Esophagus squamous epithelium (tissue), 5 donors: ENCODE results near the gene SRPK3. TPM values are rescaled to one million over a fixed set of nuclear protein-coding genes. Genes with fewer than 3 reads are reported as not detected.

ENCODE experiments used
- DNase-seq: peaks from one replicate; lab custom pipeline; 2025; lab: John Stamatoyannopoulos, UW
- H3K27ac ChIP-seq, 4 donors: fragments of 200-600 bp; sonication (generic); one replicate each; pipeline ENCODE4 v1.5.1; 2016 to 2019; ENCODE audit warnings: mild to moderate bottlenecking in 1 of 4
- H3K27me3 ChIP-seq, 4 donors: fragments of 200-600 bp; sonication (generic); 1 replicate in 3 of 4; 2 replicates in 1 of 4; pipeline versions ENCODE4 v1.5.1 to v1.6.0; 2017 to 2021; ENCODE audit warnings: antibody characterized with exemption in 1 of 4
- H3K36me3 ChIP-seq, 3 donors: fragments of 200-600 bp; sonication (generic); one replicate each; pipeline ENCODE4 v1.5.1; 2016 to 2019
- H3K4me1 ChIP-seq, 3 donors: fragments of 200-600 bp; sonication (generic); one replicate each; pipeline ENCODE4 v1.5.1; 2017 to 2019
- H3K4me3 ChIP-seq, 4 donors: fragments of 200-600 bp; sonication (generic); 1 replicate in 3 of 4; 2 replicates in 1 of 4; pipeline ENCODE4 v1.5.1; 2016 to 2019; ENCODE audit warnings: mild to moderate bottlenecking in 2 of 4, moderate library complexity in 1 of 4
- H3K9me3 ChIP-seq, 3 donors: fragments of 200-600 bp; sonication (generic); one replicate each; pipeline ENCODE4 v1.5.1; 2016 to 2019
- POLR2A ChIP-seq, 4 donors: fragments of 450-650 bp; IDR thresholded peaks; one replicate each; pipeline ENCODE4 v1.6.1; 2017; ENCODE audit warnings: antibody characterized with exemption in 4 of 4, mild to moderate bottlenecking in 4 of 4, moderate library complexity in 3 of 4
- WGBS, 2 donors: methylation state at CpG; one replicate each; pipeline ENCODE4 v1.1.5; 2018; 5-methylcytosine and 5-hydroxymethylcytosine counted together
- intact Hi-C: fragments of 100-400 bp; cut with DNase I; formaldehyde crosslinking; loops from one replicate; pipeline ENCODE4 v1.15.0; 2022
- total RNA-seq, 4 donors: library from RNA; depleted of rRNA; stranded (reverse); fragments of >200 nt; gene quantifications; one replicate each; pipeline ENCODE4 v1.1.0, GENCODE V29; 2016
- TF ChIP-seq, protein P1 (sequence below), 6 experiments: fragments of 450-650 bp in 4 of 6; fragments of 200-600 bp in 2 of 6; sonication (generic) in 2 of 6; IDR thresholded peaks; one replicate each; pipeline ENCODE4 v1.5.1; 2016 to 2019; ENCODE audit warnings: antibody characterized with exemption in 6 of 6, mild to moderate bottlenecking in 4 of 6, moderate library complexity in 4 of 6
- donor health status: DM: yes; HTN: yes; CAD: no.

The SRPK3 gene
- total RNA-seq, 4 donors from 2014 or later, result 0.09 to 0.38 (median 0.15) TPM; not detected in 1

DNA sequence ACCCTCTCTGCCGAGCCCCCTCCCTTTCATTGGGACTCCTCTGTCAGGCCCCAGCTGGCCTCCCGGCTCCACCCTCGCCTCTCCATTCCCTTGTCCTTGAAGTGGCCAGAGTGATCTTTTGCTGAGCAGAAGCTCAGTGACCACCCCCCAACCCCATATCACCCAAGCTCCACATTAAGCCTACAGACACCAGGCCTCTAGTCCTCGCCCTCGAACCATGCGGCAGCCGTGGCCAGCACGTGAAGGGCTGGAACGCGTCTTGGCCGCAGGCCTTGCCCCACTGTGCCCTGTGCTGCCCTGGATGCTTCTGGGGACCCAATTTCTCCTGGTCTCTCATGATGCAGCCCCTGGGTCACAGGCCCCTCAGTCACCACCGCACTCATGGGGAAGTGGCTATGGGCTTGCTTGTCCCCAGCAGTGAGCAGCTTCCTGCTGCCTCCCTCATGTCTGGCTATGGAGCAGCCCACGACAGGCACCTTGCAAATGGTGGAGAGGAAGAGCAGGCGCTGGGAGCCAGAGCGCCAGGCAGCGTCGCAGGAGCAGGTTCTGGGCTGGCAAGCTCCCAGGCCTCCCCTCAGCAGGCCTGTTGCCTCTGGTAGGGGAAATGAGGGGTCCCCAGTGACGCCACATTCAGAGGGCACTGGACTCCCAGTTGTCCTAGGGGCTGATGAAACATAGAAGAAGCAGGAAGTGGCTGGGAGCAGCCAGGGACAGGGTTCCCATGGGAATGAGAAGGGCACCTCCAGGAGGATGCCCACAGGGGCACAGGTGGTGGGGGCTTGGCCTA lies 757 bp upstream of the SRPK3 start:
- H3K27me3 ChIP-seq, result no peaks in the 10 kb centered on the region
- 89% methylated on average over 4 of the region's 18 CpGs; no CpG with 5 or more reads in 1 of the 2 donors for WGBS, 2 donors
- H3K9me3 ChIP-seq, result no peaks in the 10 kb centered on the region
- no peak for TF ChIP-seq POLR2A (IDR thresholded peaks at IDR 0.05)
- TF ChIP-seq, protein P1, sequence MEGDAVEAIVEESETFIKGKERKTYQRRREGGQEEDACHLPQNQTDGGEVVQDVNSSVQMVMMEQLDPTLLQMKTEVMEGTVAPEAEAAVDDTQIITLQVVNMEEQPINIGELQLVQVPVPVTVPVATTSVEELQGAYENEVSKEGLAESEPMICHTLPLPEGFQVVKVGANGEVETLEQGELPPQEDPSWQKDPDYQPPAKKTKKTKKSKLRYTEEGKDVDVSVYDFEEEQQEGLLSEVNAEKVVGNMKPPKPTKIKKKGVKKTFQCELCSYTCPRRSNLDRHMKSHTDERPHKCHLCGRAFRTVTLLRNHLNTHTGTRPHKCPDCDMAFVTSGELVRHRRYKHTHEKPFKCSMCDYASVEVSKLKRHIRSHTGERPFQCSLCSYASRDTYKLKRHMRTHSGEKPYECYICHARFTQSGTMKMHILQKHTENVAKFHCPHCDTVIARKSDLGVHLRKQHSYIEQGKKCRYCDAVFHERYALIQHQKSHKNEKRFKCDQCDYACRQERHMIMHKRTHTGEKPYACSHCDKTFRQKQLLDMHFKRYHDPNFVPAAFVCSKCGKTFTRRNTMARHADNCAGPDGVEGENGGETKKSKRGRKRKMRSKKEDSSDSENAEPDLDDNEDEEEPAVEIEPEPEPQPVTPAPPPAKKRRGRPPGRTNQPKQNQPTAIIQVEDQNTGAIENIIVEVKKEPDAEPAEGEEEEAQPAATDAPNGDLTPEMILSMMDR (IDR thresholded peaks at IDR 0.05), result no peak
- peaks cover 5 to 37% (median 7%) of the 10 kb centered on the region in 3 donors for H3K4me1 ChIP-seq
- intact Hi-C loops, result no loop called here
- peak overlapping the region in 2 of 4 donors; percentile 47 to 48 for H3K27ac ChIP-seq
- H3K4me3 ChIP-seq, result no peak overlapping the region
- no peak for DNase-seq
- H3K36me3 ChIP-seq, result peaks cover 0 to 16% (median 0%) of the 10 kb centered on the region in 3 donors

DNA sequence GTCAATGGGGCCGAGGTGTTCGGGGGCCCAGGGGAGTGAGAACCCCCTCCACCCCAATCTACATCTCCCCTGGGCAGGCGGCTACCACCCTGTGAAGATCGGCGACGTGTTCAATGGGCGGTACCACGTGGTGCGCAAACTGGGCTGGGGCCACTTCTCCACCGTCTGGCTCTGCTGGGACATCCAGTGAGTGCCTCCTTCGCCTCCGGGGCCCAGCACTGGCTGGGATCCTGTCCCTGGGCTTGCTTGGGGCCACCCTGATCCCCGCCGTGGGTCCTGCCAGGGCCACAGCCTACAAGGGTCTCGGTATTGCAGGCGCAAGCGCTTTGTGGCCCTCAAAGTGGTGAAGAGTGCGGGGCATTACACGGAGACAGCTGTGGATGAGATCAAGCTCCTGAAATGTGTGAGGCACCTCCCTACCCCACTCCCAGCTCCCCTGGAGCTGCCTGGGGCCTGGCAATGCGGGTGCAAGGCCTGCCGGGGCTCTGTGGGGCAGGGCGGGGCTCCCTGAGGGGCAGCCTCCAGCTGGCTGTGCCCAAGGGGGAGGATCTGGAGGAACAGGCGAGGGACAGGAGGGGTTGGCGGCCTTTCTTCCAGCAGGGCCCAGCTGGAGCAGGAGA lies 697 bp downstream of the SRPK3 start:
- H3K27me3 ChIP-seq, result no peaks in the 10 kb centered on the region
- 60% methylated on average over 1 of the region's 24 CpGs; no CpG with 5 or more reads in 1 of the 2 donors for WGBS, 2 donors
- no peak overlapping the region for H3K4me3 ChIP-seq

DNA sequence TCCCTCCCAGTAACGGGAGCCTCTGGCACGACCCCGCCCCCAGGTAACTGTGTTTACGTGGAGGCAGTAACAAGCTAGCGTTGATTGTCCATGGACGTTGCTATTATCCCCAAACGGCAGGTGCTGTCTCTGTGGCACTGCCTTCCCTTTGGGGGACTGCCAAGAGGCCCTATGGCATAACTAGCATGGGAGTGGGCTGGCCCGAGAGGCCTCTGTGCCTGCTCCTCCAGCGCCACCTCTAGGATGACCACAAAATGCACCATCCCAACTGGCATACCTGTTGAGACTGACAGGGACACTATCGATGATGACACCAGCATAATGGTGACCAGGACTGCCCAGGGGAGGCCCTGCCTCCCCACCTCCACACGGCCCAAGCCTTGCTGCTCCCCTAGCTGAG lies 1.5 kb downstream of the SRPK3 start:
- Histone ChIP-seq H3K27ac (no peak overlapping the region), H3K9me3 (no peaks in the 10 kb centered on the region), H3K4me1 (peaks cover 5 to 37% (median 7%) of the 10 kb centered on the region in 3 donors), H3K4me3 (no peak overlapping the region), H3K36me3 (peaks cover 2 to 34% (median 3%) of the 10 kb centered on the region in 3 donors), H3K27me3 (no peaks in the 10 kb centered on the region)
- TF ChIP-seq POLR2A (IDR thresholded peaks at IDR 0.05), result no peak
- TF ChIP-seq, protein P1 (IDR thresholded peaks at IDR 0.05), result no peak
- 0 to 80% methylated on average over 1 of the region's 11 CpGs for WGBS, 2 donors
- intact Hi-C loops, result no loop called here
- no peak for DNase-seq

More for the DNA sequence above, 697 bp downstream of the SRPK3 start:
- DNase-seq, result no peak
- H3K9me3 ChIP-seq, result no peaks in the 10 kb centered on the region
- H3K27ac ChIP-seq, result peak overlapping the region in 3 of 4 donors; percentile 8 to 48 (median 28)
- peaks cover 0 to 26% (median 0%) of the 10 kb centered on the region in 3 donors for H3K36me3 ChIP-seq
- TF ChIP-seq POLR2A (IDR thresholded peaks at IDR 0.05), result no peak
- TF ChIP-seq, protein P1 (IDR thresholded peaks at IDR 0.05), result no peak
- intact Hi-C loops, result no loop called here
- peaks cover 5 to 37% (median 7%) of the 10 kb centered on the region in 3 donors for H3K4me1 ChIP-seq

DNA sequence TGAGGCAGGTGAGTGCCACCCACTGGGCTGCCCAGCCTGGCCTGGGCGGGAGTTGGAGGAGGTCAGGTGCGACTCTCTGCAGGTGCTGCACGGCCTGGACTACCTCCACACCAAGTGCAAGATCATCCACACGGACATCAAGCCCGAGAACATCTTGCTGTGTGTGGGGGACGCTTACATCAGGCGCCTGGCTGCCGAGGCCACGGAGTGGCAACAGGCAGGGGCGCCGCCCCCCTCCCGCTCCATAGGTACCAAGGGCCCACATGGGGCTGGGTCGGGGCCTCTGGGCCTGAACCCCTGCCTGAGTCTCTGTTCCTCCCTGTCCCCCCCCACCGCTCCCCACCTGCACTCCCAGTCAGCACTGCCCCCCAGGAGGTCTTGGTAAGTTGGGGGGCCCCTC lies 2.0 kb downstream of the SRPK3 start:
- no peak for DNase-seq
- no peak overlapping the region for H3K27ac ChIP-seq

More for the DNA sequence above, 2.0 kb downstream of the SRPK3 start:
- TF ChIP-seq POLR2A (IDR thresholded peaks at IDR 0.05), result no peak
- TF ChIP-seq, protein P1 (IDR thresholded peaks at IDR 0.05), result no peak
- WGBS, 2 donors, result 79% methylated on average over 5 of the region's 14 CpGs; no CpG with 5 or more reads in 1 of the 2 donors
- Histone ChIP-seq H3K36me3 (peaks cover 5 to 40% (median 5%) of the 10 kb centered on the region in 3 donors), H3K4me1 (peaks cover 5 to 37% (median 7%) of the 10 kb centered on the region in 3 donors), H3K9me3 (no peaks in the 10 kb centered on the region), H3K27me3 (no peaks in the 10 kb centered on the region), H3K4me3 (no peak overlapping the region)
- intact Hi-C loops, result no loop called here
